ENCODE data around the gene TAS2R39.
"Not testable (repeated sequence)": the region's sequence is repeated elsewhere in the genome, so short reads cannot be mapped to it uniquely, and the experiment has no call there.

The TAS2R39 gene

GRCh38 chr7:143183024-143183423 is at the start of gene TAS2R39:
TAS2R39 (plus strand) TSS chr7:143183419; CDS start chr7:143183419, 0 bp downstream.
- DNase-seq: no peak

GRCh38 chr7:143147070-143147469 is 36.1 kb upstream of the TAS2R39 start:
- DNase-seq: no peak

GRCh38 chr7:143148050-143148449 is 35.2 kb upstream of the TAS2R39 start:
- no peak for DNase-seq

- DNase-seq: no peak
Observed at GRCh38 chr7:143148651-143149050, 34.6 kb upstream of the TAS2R39 start.

- DNase-seq: not testable (repeated sequence)
Observed at GRCh38 chr7:143150696-143151095, 32.5 kb upstream of the TAS2R39 start.

- not testable (repeated sequence) for DNase-seq
Observed at GRCh38 chr7:143158617-143159016, 24.6 kb upstream of the TAS2R39 start.

GRCh38 chr7:143171697-143172096 is 11.5 kb upstream of the TAS2R39 start:
- DNase-seq: no peak

GRCh38 chr7:143172354-143172753 is 10.9 kb upstream of the TAS2R39 start:
- DNase-seq: peak; percentile 91

- DNase-seq: no peak
Observed at GRCh38 chr7:143176128-143176527, 7.1 kb upstream of the TAS2R39 start.

- no peak for DNase-seq
Observed at GRCh38 chr7:143177374-143178119, 5.7 kb upstream of the TAS2R39 start.

- DNase-seq: not testable (repeated sequence)
Observed at GRCh38 chr7:143180771-143181170, 2.4 kb upstream of the TAS2R39 start.

GRCh38 chr7:143181349-143181748 is 1.9 kb upstream of the TAS2R39 start:
- no peak for DNase-seq

- DNase-seq: no peak
Observed at GRCh38 chr7:143185551-143185950, 2.3 kb downstream of the TAS2R39 start.

- no peak for DNase-seq
Observed at GRCh38 chr7:143188994-143189393, 5.8 kb downstream of the TAS2R39 start.

- DNase-seq: no peak
Observed at GRCh38 chr7:143193880-143194279, 10.7 kb downstream of the TAS2R39 start.

- DNase-seq: no peak
Observed at GRCh38 chr7:143199040-143199439, 15.8 kb downstream of the TAS2R39 start.

- no peak for DNase-seq
Observed at GRCh38 chr7:143202161-143202560, 18.9 kb downstream of the TAS2R39 start.

- peak; percentile 10 for DNase-seq
Observed at GRCh38 chr7:143203386-143203785, 20.2 kb downstream of the TAS2R39 start.

- no peak for DNase-seq
Observed at GRCh38 chr7:143205560-143206293, 22.5 kb downstream of the TAS2R39 start.

- no peak for DNase-seq
Observed at GRCh38 chr7:143210541-143210940, 27.3 kb downstream of the TAS2R39 start.

GRCh38 chr7:143213478-143213877 is 30.3 kb downstream of the TAS2R39 start:
- not testable (repeated sequence) for DNase-seq

GRCh38 chr7:143214789-143215679 is 31.8 kb downstream of the TAS2R39 start:
- peak; percentile 92 for DNase-seq

- no peak for DNase-seq
Observed at GRCh38 chr7:143216151-143216550, 32.9 kb downstream of the TAS2R39 start.
